ENCODE measurements around the gene EFHD2. TPM values are rescaled to one million over a fixed set of nuclear protein-coding genes. Genes with fewer than 3 reads are reported as not detected.
A peak's percentile ranks its signal among the peaks of the same experiment; 100 is the strongest.

The EFHD2 gene
- total RNA-seq, 1 donor from 2014 or later = 57.2 TPM

DNA sequence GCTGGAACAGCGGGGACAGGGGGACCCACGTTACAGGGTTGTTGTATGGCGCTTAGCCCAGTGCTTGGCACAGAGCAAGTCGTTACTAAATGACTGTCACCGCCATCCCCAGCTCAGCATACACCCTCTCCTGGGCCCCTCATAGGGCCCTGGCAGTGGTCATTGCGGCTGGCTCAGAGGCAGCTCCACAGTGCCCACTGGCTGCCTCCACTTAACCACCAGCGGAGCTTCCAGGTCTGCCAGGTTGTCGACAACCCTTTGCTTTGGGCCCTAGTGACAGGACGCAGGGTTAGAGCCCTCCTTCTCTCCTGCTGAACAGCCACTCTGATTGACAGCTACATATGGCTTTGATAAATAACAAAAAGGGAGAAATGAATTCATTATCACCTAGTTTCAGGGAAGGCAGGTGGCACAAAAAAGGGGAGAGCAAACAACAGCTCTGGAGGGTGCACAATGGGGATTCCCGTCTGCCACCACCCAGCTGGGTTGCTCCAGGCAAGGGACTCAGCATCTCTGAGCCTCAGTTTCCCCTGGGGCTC, 4.8 kb downstream of the EFHD2 start:
- Histone ChIP-seq H3K27ac (no peak overlapping the region), H3K9me3 (no peaks in the 10 kb centered on the region), H3K36me3 (no peaks in the 10 kb centered on the region), H3K4me3 (no peak overlapping the region), H3K27me3 (no peaks in the 10 kb centered on the region), H3K4me1 (peaks cover 72% of the 10 kb centered on the region)
- intact Hi-C loops (cut with DNase I) = no loop called here
- no peak for DNase-seq (ENCODE audit: extremely low spot score in 2 of 2)
- TF ChIP-seq POLR2A (IDR thresholded peaks at IDR 0.05) = no peak
- TF ChIP-seq POLR2AphosphoS5 (IDR thresholded peaks at IDR 0.05; ENCODE audit: insufficient read depth in 1 of 2, low read depth in 1 of 2) = no peak
- TF ChIP-seq CTCF (IDR thresholded peaks at IDR 0.05) = no peak

DNA sequence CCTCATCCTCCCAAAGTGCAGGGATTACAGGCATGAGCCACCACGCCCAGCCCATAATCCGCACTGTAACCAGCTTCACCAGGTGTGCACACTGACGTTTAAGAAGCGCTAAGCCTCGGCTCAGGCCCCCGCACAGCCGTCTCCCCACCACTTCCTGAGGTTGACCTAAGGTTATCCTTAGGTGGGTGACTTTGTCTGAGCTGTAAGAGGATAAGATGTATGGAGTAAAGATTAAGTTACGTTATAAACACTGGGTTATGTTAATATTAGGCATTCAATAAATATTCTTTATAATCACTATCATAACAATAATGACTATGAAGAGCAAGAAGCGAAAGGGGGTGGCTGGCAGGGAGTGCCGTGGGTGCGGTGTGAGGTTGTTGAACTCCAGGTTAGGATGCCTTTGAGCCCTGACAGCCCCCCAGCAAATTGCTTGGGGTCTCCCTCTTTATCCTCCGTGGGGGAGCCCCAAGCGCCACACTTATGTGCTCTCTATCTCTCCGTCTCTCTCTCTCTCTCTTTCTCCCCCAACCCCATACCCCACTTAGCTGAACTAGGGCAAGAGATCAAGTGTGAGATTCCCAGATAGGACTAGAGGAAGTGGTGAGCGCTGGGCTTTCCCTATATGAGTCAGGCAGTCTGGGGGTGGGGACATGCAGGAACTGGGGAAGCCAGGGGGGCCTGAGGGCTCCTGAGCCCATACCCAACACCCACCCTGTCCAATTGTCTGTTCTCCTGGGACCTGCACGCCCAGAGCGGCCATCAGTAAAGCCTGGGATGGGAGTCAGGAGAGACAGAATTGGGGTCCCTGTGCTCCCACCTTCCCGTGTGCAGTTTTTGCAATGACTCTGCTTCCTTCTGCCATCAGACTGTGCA, 7.6 kb downstream of the EFHD2 start:
- TF ChIP-seq POLR2A (IDR thresholded peaks at IDR 0.05) (no peak), POLR2AphosphoS5 (IDR thresholded peaks at IDR 0.05; ENCODE audit: insufficient read depth in 1 of 2, low read depth in 1 of 2) (peak in 1 of 2 donors; percentile 12)
- no peak for DNase-seq (ENCODE audit: extremely low spot score in 2 of 2)
- Histone ChIP-seq H3K4me1 (peaks cover 51% of the 10 kb centered on the region), H3K4me3 (no peak overlapping the region), H3K27me3 (no peaks in the 10 kb centered on the region), H3K9me3 (no peaks in the 10 kb centered on the region), H3K36me3 (no peaks in the 10 kb centered on the region), H3K27ac (peak overlapping the region; percentile 76)
- intact Hi-C loops (cut with DNase I) = no loop called here

DNA sequence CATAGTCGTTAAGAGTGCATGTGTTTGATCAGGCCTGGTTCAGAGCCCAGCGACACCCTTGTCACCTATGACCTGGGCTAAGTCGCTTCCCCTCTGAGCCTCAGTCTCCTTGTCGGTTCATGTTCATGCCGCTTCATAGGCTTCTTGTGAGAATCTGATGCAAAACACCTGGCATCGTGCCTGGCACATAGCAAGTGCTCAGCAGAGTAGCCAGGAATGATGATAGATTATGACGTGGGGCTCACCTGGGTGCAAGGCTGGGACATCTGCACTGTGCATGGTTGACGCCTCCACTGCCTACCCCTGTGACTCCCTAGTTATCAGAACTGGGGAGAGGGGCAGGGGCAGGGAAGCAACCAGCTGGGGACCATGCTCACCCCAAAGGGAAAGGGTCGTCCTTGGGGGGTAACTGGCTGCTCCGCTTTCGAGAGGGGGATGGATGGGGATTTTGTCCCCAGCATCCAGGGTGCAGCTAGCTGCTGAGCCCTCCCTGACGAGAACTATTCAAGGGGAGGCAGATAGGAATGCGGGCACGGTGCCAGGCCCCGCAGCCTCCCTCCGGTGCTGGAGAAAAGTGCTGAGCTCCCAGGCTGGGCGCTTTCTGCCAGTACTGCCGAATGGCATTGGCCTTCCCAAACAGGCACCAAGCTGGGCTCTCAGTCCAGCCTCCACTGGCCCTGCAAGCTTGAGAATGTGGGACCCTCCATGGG, 9.3 kb downstream of the EFHD2 start:
- peaks cover 37% of the 10 kb centered on the region for H3K4me1 ChIP-seq
- H3K4me3 ChIP-seq = no peak overlapping the region
- H3K27me3 ChIP-seq = no peaks in the 10 kb centered on the region
- no peaks in the 10 kb centered on the region for H3K36me3 ChIP-seq
- TF ChIP-seq POLR2AphosphoS5 (IDR thresholded peaks at IDR 0.05; ENCODE audit: insufficient read depth in 1 of 2, low read depth in 1 of 2) (no peak), POLR2A (IDR thresholded peaks at IDR 0.05) (no peak), CTCF (IDR thresholded peaks at IDR 0.05) (no peak)
- intact Hi-C loops (cut with DNase I) = no loop called here
- no peak overlapping the region for H3K27ac ChIP-seq
- no peak for DNase-seq (ENCODE audit: extremely low spot score in 2 of 2)
- H3K9me3 ChIP-seq = no peaks in the 10 kb centered on the region

DNA sequence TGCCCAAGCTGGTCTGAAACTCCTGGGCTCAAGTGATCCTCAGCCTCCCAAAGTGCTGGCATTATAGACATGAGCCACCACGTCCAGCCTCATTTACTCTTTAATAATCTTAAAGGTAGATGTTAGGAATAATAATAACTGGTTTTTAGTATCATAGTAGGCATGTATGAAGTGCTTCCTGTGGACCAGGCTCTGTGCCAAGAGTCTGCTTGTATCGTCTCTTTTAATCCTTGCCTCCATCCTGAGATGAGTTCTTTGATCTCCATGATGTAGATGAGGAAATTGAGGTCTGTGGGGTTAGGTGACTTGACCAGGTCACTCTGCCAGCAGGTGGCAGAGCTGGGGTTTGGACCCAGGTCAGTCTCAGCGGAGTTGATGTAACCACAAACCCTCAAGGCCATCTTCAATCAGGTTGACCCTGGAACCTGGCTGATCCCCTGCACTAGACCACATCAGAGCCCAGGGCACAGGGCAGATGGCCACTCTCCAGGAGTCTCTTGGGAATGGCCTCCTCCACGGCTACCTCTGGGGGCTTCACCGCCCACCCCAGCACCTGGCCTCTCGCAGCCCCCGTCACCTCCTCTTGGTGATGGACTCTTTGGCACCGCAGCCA, 11.3 kb downstream of the EFHD2 start:
- H3K4me3 ChIP-seq = no peak overlapping the region
- TF ChIP-seq CTCF (IDR thresholded peaks at IDR 0.05) (no peak), POLR2AphosphoS5 (IDR thresholded peaks at IDR 0.05; ENCODE audit: insufficient read depth in 1 of 2, low read depth in 1 of 2) (no peak), POLR2A (IDR thresholded peaks at IDR 0.05) (no peak)
- H3K4me1 ChIP-seq = peaks cover 31% of the 10 kb centered on the region
- H3K9me3 ChIP-seq = no peaks in the 10 kb centered on the region
- no peak for DNase-seq (ENCODE audit: extremely low spot score in 2 of 2)
- no peak overlapping the region for H3K27ac ChIP-seq
- intact Hi-C loops (cut with DNase I) = no loop called here
- H3K36me3 ChIP-seq = no peaks in the 10 kb centered on the region
- H3K27me3 ChIP-seq = no peaks in the 10 kb centered on the region

DNA sequence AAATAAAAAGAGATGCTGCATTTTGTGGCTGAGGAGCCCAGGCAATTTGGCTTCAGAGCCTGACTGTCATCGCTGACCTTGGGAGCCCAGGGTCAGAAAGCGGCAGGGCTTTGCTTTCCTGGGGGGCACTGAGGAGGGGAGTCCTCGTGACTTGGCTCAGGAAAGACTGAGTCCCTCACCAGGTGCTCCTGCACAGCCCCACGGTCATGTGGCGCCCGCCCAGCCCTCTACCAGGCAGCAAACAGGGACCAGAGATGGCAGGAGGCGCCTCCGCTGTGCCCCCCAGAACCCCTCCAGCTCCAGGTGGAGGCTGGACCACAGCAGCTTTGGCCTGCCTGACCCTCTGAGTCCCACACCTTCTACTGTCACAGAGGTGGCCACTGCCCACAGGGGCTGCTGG, 13.2 kb downstream of the EFHD2 start:
- Histone ChIP-seq H3K27ac (no peak overlapping the region), H3K36me3 (peaks cover 0 to 2% of the 10 kb centered on the region in 2 donors), H3K4me3 (no peak overlapping the region), H3K27me3 (no peaks in the 10 kb centered on the region), H3K4me1 (peaks cover 32% of the 10 kb centered on the region), H3K9me3 (no peaks in the 10 kb centered on the region)
- intact Hi-C loops (cut with DNase I) = no loop called here
- no peak for TF ChIP-seq POLR2A (IDR thresholded peaks at IDR 0.05)
- no peak for TF ChIP-seq CTCF (IDR thresholded peaks at IDR 0.05)
- no peak for TF ChIP-seq POLR2AphosphoS5 (IDR thresholded peaks at IDR 0.05; ENCODE audit: insufficient read depth in 1 of 2, low read depth in 1 of 2)
- DNase-seq (ENCODE audit: extremely low spot score in 2 of 2) = no peak

Measured in vagina (tissue), 2 donors.